RPMI8226 (cell line): ENCODE data around the gene PSG3.
"Not testable (repeated sequence)": the region's sequence is repeated elsewhere in the genome, so short reads cannot be mapped to it uniquely, and the experiment has no call there.

ENCODE experiments used
- DNase-seq: peaks from one replicate; pipeline ENCODE4 v3.0.0-alpha.2; 2015

The PSG3 gene

DNA sequence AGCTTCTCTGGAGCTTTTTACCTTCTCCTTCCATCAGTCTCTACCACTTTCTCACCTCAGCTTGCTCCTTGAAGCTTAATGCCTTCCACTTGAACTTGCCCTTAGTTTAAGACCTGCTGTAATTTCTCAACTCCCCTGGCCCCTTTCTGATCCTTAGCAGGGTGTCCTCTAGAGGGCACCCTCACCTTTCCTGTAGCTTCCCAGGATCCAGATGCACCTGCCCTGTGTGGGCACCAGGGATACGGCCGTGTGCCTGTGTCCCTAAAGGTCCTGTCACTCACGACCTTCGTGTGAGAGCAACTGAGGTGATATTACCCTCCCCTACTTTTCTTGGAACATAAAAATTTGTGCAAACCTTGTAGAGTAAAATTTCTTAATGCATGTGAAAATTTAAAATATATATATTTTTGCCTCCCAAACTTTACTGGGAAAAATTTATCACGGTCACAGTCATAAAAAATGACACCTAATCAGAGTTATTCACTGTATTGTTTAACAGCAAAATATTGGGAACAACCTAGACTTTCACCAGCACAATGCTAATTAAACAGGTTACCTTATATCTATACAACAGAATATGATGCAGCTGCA lies 46.4 kb downstream of the PSG3 start:
- DNase-seq = peak; percentile 7

DNA sequence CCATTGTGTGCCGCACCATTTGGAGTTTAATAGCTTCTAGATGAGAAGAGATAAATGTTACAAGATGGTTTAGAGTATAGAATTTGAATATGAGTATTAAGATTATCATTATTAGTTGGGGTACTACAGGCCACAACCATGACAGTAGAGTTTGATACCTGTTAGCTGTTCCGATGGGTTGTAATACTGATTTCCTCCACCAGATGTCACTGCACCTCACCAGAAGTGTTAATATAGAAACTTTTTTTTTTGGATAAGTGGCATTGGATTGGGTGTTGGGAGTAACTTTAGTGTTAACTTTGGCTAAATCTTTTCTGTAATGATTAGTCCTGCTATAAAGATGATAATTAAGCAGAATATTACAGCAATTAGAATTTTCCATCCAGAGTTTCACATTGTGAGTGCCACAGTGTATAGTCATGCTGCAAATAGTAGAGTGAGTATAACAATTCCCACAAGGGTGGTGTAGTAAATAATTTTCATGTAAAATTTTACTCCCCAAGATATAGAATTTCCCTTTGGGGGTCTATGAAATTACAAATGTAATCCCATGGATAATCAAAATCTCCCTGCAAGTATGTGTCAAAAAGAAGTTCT lies 56.3 kb downstream of the PSG3 start:
- peak; percentile 11 for DNase-seq

DNA sequence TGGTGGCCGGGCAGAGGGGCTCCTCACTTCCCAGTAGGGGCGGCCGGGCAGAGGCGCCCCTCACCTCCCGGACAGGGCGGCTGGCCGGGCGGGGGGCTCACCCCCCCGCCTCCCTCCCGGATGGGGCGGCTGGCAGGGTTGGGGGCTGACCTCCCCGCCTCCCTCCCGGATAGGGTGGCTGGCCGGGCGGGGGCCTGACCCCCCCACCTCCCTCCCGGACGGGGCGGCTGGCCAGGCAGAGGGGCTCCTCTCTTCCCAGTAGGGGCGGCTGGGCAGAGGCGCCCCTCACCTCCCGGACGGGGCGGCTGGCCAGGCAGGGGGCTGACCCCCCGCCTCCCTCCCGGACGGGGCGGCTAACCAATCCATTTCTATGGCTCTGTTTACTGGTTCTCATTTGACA lies 64.0 kb downstream of the PSG3 start:
- not testable (repeated sequence) for DNase-seq

DNA sequence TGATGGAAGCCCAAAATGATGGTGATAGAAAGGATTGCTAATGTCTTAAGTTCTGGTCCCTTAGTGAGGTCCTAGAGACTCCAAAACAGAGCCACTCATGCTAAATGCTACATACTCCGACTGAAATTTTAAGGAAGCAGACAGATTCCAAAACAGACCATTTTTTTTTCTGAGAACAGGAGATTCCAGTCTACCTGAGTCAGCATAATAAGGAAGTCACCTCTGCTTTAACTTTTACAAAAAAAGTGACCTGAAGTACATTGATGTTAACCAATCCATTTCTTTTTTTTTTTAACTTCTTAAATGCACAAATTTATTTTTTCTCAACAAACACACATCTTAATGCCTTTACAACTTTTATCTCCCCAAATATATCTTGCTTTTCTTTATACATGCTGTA lies 65.7 kb downstream of the PSG3 start:
- DNase-seq = not testable (repeated sequence)
